ENCODE results near the gene ERCC2. TPM values are rescaled to one million over a fixed set of nuclear protein-coding genes. Genes with fewer than 3 reads are reported as not detected.

The ERCC2 gene
- total RNA-seq, 4 donors from 2014 or later: 9.4 to 19.5 (median 17.6) TPM

- Histone ChIP-seq H3K27ac (no peak overlapping the region), H3K36me3 (peaks cover 0 to 63% (median 5%) of the 10 kb centered on the region in 3 donors), H3K4me3 (no peak overlapping the region), H3K9me3 (no peaks in the 10 kb centered on the region), H3K4me1 (no peaks in the 10 kb centered on the region), H3K27me3 (peaks cover 0 to 16% of the 10 kb centered on the region in 2 donors)
- TF ChIP-seq EP300 (IDR thresholded peaks at IDR 0.05): no peak
- no peak for TF ChIP-seq CTCF (IDR thresholded peaks at IDR 0.05)
- no peak for TF ChIP-seq POLR2A (IDR thresholded peaks at IDR 0.05)
- WGBS, 2 donors: 72 to 76% methylated on average over 13 of the region's 13 CpGs
- no peak for DNase-seq (ENCODE audit: low spot score in 2 of 2)
Observed at GRCh38 chr19:45351401-45351952, 18.9 kb downstream of the ERCC2 start.

- Histone ChIP-seq H3K27ac (no peak overlapping the region), H3K9me3 (no peaks in the 10 kb centered on the region), H3K27me3 (peaks cover 0 to 25% of the 10 kb centered on the region in 2 donors), H3K4me3 (no peak overlapping the region), H3K36me3 (peaks cover 0 to 54% (median 5%) of the 10 kb centered on the region in 3 donors), H3K4me1 (no peaks in the 10 kb centered on the region)
- 81 to 86% methylated on average over 16 to 17 of the region's 17 CpGs for WGBS, 2 donors
- no peak for DNase-seq (ENCODE audit: low spot score in 2 of 2)
- TF ChIP-seq POLR2A (IDR thresholded peaks at IDR 0.05): no peak
- TF ChIP-seq EP300 (IDR thresholded peaks at IDR 0.05): no peak
- TF ChIP-seq CTCF (IDR thresholded peaks at IDR 0.05): no peak
Observed at GRCh38 chr19:45350477-45351058, 19.8 kb downstream of the ERCC2 start.

- TF ChIP-seq POLR2A (IDR thresholded peaks at IDR 0.05) (no peak), CTCF (IDR thresholded peaks at IDR 0.05) (no peak), EP300 (IDR thresholded peaks at IDR 0.05) (no peak)
- Histone ChIP-seq H3K4me1 (no peaks in the 10 kb centered on the region), H3K9me3 (no peaks in the 10 kb centered on the region), H3K4me3 (no peak overlapping the region), H3K27ac (no peak overlapping the region), H3K36me3 (peaks cover 0 to 44% (median 5%) of the 10 kb centered on the region in 3 donors), H3K27me3 (peaks cover 0 to 36% of the 10 kb centered on the region in 2 donors)
- 86 to 90% methylated on average over 13 to 17 of the region's 17 CpGs for WGBS, 2 donors
- no peak for DNase-seq (ENCODE audit: low spot score in 2 of 2)
Observed at GRCh38 chr19:45349430-45349941, 20.9 kb downstream of the ERCC2 start.

- H3K36me3 ChIP-seq: peaks cover 0 to 39% (median 5%) of the 10 kb centered on the region in 3 donors
- H3K9me3 ChIP-seq: no peaks in the 10 kb centered on the region
- no peak for TF ChIP-seq POLR2A (IDR thresholded peaks at IDR 0.05)
- TF ChIP-seq EP300 (IDR thresholded peaks at IDR 0.05): no peak
- TF ChIP-seq CTCF (IDR thresholded peaks at IDR 0.05): no peak
- no peak overlapping the region for H3K27ac ChIP-seq
- H3K4me1 ChIP-seq: no peaks in the 10 kb centered on the region
- peaks cover 0 to 39% of the 10 kb centered on the region in 2 donors for H3K27me3 ChIP-seq
- no peak overlapping the region for H3K4me3 ChIP-seq
- 31 to 41% methylated on average over 2 to 3 of the region's 3 CpGs for whole genome bisulfite sequencing, 2 donors
- no peak for DNase-seq (ENCODE audit: low spot score in 2 of 2)
Observed at GRCh38 chr19:45349126-45349415, 21.3 kb downstream of the ERCC2 start.

- Histone ChIP-seq H3K9me3 (no peaks in the 10 kb centered on the region), H3K27me3 (peaks cover 0 to 39% of the 10 kb centered on the region in 2 donors), H3K27ac (no peak overlapping the region), H3K4me1 (no peaks in the 10 kb centered on the region), H3K36me3 (peaks cover 0 to 34% (median 4%) of the 10 kb centered on the region in 3 donors), H3K4me3 (no peak overlapping the region)
- no peak for DNase-seq (ENCODE audit: low spot score in 2 of 2)
- WGBS, 2 donors: 78 to 84% methylated on average over 23 of the region's 23 CpGs
- no peak for TF ChIP-seq CTCF (IDR thresholded peaks at IDR 0.05)
- TF ChIP-seq EP300 (IDR thresholded peaks at IDR 0.05): no peak
- TF ChIP-seq POLR2A (IDR thresholded peaks at IDR 0.05): no peak
Observed at GRCh38 chr19:45348367-45349125, 21.8 kb downstream of the ERCC2 start.

Measured in tibial nerve (tissue), 4 donors.